ENCODE results near the gene FKBP1A. TPM values are rescaled to one million over a fixed set of nuclear protein-coding genes. Genes with fewer than 3 reads are reported as not detected.

The FKBP1A gene
- total RNA-seq, 1 experiment from 2014 or later: 196 TPM

GRCh38 chr20:1435337-1435699, 42.5 kb upstream of the FKBP1A start:
- no peak overlapping the region for H3K4me3 Mint-ChIP-seq

More at GRCh38 chr20:1435337-1435699, 42.5 kb upstream of the FKBP1A start:
- peaks cover 11% of the 10 kb centered on the region for H3K9me3 ChIP-seq (ENCODE audit: control insufficient read depth, low read depth, low read length)
- no peak overlapping the region for H3K18ac ChIP-seq (ENCODE audit: insufficient read length, low read depth, low read length)
- Mint-ChIP-seq H3K4me1 (peaks cover 25 to 46% of the 10 kb centered on the region in 2 experiments), H3K27ac (no peak overlapping the region), H3K9me3 (peaks cover 30 to 31% of the 10 kb centered on the region in 2 experiments), H3K36me3 (ENCODE audit: insufficient read depth in 1 of 3, low read depth in 3 of 3) (peaks cover 19 to 34% (median 21%) of the 10 kb centered on the region in 3 experiments), H3K27me3 (ENCODE audit: low read depth) (no peaks in the 10 kb centered on the region; the same call in 1 of the 2 replicates)
- H4K20me1 ChIP-seq (ENCODE audit: control insufficient read depth, insufficient read depth, insufficient read length): no peaks in the 10 kb centered on the region
- no peak overlapping the region for H3T11ph ChIP-seq (ENCODE audit: low read length)
- H3K79me2 ChIP-seq (ENCODE audit: insufficient read depth, low read length): no peaks in the 10 kb centered on the region
- TF ChIP-seq CTCF (conservative IDR thresholded peaks at IDR 0.05): no peak
- H3K79me1 ChIP-seq (ENCODE audit: insufficient read depth, low read depth, low read length, poor library complexity, severe bottlenecking): no peaks in the 10 kb centered on the region
- H4K5ac ChIP-seq (ENCODE audit: insufficient read length, low read depth, low read length): no peak overlapping the region
- H3K14ac ChIP-seq (ENCODE audit: insufficient read depth, low read length): no peak overlapping the region
- H3K4me1 ChIP-seq (ENCODE audit: insufficient read depth, low read length): no peaks in the 10 kb centered on the region
- H3K23me2 ChIP-seq (ENCODE audit: insufficient read length, low read depth, low read length, poor library complexity, severe bottlenecking): no peaks in the 10 kb centered on the region
- H2BK15ac ChIP-seq (ENCODE audit: low read depth, low read length): no peak overlapping the region
- H3K56ac ChIP-seq (ENCODE audit: insufficient read length, low read depth, low read length): no peak overlapping the region
- H3K4ac ChIP-seq (ENCODE audit: low read depth, low read length): no peak overlapping the region
- no peak overlapping the region for H2AK5ac ChIP-seq (ENCODE audit: insufficient read length, low read length)
- H3K27me3 ChIP-seq (ENCODE audit: insufficient read depth, low read length): no peaks in the 10 kb centered on the region
- H3K4me2 ChIP-seq (ENCODE audit: insufficient read depth, insufficient read length, low read length): no peak overlapping the region
- H2BK20ac ChIP-seq (ENCODE audit: low read depth, low read length, poor library complexity, severe bottlenecking): no peak overlapping the region
- no peak overlapping the region for H2AFZ ChIP-seq (ENCODE audit: low read length)
- DNase-seq: no peak
- no peak overlapping the region for H4K91ac ChIP-seq (ENCODE audit: insufficient read length, low read depth, low read length)
- no peak overlapping the region for H2BK5ac ChIP-seq (ENCODE audit: insufficient read length, low read length)
- H3K23ac ChIP-seq (ENCODE audit: insufficient read length, low read depth, low read length): no peak overlapping the region
- no peak overlapping the region for H4K8ac ChIP-seq (replicated peaks; ENCODE audit: insufficient read length, low read depth, low read length)
- no peak overlapping the region for H3K27ac ChIP-seq (ENCODE audit: insufficient read length, low read depth, low read length)
- no peak overlapping the region for H3K9ac ChIP-seq (ENCODE audit: extremely low read depth, insufficient read length, low read length)
- no peak overlapping the region for H2BK120ac ChIP-seq (ENCODE audit: low read depth, low read length, poor library complexity, severe bottlenecking)
- H2BK12ac ChIP-seq (ENCODE audit: insufficient read length, low read depth, low read length): no peak overlapping the region

Measured in H9 (cell line).